HG02852 (cell line): ENCODE data around the gene WWOX.

Experiments
- ATAC-seq: cut with Tn5 transposase; IDR thresholded peaks from one replicate; pipeline ENCODE4 v1.9.1; 2021; ENCODE audit warnings: mild to moderate bottlenecking, moderate library complexity; ENCODE audit not compliant: unreplicated experiment

The WWOX gene

DNA sequence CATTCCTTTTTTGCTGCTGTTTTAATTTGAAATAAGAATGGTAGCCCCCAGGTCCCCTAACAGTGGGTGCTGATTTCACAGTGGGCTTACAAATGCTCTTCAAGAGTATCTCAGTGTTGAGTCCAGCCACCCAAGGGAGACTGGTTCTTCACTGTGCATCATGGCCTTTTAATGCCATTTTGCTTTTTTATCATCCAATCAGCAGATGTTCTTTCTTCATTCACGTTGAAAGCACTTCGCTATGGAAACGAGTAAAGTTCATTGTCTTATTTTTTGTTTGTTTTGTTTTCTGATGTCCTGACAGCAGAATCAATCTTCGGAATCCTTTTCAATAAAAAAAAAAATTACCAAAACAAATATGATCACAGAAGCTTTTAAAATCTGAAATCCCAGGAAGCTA is 1072.0 kb downstream of the WWOX start:
- no peak for ATAC-seq

DNA sequence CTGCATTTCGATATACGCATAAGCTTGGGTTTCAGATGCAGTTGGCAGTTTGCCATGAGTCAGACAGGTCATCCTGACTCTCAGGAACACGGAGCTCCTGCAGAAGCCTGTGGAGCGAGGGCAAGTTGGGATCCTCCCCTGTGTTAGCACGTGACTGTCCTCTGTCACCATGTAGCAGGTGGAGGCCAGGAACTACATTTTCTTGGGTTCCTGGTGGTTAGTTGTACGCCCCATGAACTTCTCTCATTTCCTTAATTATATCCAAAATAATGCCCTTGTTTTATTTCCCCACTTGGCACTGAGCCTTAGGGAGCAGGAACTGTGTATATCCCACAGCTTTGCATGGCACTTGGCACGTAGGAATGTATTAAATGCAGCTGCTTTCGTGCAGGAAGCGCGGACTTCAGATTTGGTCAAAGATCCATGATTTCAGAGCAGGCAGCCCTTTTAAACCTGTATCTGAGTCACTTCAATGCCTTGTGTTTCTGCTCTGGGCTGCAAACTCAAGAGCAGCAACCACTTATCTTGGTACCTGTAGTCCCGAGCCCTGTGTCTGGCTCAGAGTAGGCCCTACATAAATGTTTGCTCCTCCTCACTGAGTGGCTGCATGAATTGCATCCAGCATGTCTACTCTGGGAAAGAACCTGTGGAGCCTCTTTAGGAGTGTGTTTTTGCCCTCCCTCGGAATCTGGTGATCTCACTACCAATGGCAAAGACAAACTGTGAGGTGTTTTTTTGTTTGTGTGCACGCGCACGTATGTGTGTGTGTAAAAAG is 1072.7 kb downstream of the WWOX start:
- no peak for ATAC-seq

DNA sequence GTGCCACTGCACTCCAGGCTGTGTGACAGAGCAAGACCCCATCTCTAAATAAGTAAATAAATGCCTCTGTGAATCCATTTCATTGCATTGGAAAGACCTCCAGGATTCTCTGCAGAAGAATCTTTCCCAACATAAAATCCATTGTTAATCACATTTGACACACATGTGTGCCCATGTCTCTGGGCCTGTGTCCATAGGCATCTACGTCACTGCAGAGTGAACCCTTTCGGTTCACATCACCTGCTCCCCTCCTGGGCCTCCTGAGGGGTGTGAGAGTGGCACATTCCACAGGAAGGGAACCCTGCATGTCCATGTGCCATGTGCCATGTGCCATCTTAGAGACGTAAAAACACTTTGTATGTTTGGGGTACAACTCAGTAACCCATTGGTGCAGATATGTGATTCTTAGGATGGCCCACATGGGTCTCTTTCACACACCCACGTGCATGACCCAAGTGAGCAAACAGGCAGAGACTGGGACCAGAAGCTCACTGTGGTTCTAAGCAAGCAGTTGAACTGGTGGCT is 1073.6 kb downstream of the WWOX start:
- ATAC-seq, result no peak

DNA sequence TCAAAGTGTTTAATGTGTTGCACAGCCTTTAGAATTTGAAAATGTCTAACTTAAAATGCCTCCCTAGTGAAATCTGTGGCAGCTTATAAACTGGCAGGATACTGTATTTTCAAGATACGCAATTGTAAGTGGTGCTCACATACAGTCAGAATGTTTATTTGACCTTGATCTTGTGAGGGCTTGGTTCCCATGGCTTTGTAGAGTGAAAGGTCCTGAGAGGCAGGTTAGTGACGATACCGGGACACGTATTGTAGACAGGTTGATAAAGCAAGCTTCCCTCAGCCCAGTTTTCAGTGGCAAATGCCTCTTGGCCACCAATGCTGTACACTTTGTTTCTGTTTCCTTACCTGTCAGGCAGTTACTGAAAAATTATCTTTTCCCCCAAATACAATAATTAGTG is 1074.5 kb downstream of the WWOX start:
- ATAC-seq, result no peak

DNA sequence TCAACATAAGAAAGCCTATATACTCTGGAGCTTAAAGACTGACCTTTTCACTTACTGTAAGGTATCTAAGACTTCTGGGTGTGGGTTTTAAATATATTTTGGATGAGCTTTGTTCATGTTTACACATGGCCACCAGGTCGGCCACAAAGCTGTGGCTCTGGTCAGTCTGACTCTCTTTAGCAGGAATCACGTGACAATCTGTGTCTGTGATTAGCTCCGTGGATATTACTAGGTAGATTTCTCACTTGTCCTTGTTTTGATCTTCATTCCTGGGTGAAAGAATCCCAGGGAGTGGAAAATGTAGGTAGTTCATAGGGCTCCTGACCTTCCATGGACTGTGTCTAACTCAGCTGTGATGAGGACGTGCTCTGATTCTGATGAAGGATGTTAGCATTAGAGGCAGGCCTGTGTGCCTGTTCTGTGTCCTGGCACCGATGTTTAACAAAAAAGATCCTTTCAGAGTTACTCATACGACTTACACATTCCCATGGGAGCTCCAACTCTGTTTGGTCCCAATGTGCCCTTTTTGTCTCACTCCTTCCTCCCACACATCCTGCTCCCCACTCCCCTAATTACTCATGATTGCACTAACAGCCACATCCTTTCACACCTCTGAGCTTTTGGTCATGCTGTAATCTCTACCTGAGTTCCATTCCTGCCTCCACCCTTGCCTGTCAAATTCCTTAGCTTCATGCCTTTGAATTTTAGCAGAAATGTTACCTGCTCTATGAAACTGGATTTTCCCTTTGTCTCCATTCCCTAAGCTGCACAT is 1076.0 kb downstream of the WWOX start:
- no peak for ATAC-seq

DNA sequence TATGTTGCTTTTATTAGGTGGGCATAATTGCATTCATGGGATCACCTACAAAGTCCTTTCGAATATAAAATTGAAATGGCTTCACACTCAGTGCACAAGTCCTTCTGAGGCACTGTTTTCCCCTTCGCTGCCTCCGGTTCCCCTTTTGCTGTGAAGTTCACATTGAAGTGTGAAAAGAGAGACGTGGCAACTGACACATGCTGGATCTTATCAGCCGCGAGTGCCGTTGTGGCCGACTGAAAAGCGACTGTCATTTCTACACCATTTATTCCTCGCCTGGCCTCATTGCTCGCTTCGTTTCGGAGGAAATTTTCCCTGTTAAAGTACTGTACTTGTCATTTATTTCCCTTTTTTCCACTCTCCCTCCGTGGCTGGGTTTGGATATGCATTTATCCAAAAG is 1077.6 kb downstream of the WWOX start:
- ATAC-seq, result no peak

DNA sequence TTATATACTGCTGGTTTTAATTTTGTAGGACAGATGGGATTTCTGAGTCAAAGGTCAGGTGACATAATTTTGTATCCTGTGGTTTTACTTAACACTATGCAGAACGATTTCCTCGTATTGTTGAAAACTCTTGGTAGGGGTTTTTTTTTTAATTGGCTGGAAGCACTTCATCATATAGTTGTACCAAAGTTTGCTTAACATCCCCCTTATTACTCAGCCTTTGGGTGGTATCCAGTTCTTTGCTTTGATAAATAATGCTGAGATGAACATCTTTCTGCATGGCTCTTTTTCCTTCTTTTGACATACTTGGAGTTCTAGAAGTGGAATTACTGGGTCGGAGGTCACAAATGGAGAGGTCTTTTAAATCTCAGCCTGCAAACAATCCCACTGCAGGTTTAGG is 1082.0 kb downstream of the WWOX start:
- ATAC-seq, result no peak

DNA sequence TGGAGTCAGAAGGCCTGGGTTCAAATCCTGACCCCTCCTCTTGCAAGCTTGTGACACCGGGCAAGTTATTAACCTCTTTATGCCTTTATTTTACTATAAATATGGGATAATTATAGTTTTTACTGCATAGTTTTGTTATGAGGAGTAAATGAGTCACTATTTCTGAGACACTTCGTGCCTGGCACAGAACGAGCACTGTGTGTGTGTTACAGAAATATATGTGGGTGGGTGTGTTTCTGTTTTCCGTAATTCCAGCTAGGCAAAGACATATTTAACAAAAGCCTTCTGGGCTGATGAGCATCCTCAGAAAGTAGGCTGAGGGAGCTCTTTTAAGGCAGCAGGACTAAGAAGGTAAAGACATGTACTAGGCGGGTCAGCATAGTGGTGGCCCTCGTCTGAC is 1083.2 kb downstream of the WWOX start:
- no peak for ATAC-seq

DNA sequence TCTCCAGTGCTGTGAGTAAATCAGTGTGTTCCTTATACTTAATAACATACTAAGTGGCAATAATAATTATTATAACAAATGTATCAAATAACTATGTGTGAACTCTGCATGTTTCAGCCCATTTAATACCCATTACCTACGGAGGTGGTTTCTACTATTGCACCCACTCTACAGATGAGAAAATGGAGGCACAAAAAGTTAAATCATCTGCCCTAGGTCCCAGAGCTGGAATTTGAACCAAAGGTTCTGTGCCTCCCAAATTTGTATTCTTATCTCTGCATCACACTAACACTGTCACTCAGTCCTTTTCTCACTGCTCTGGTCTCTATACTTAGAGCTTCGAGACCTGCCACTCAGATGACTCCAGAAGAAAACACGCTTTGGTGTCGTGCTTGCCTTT is 1084.1 kb downstream of the WWOX start:
- no peak for ATAC-seq

DNA sequence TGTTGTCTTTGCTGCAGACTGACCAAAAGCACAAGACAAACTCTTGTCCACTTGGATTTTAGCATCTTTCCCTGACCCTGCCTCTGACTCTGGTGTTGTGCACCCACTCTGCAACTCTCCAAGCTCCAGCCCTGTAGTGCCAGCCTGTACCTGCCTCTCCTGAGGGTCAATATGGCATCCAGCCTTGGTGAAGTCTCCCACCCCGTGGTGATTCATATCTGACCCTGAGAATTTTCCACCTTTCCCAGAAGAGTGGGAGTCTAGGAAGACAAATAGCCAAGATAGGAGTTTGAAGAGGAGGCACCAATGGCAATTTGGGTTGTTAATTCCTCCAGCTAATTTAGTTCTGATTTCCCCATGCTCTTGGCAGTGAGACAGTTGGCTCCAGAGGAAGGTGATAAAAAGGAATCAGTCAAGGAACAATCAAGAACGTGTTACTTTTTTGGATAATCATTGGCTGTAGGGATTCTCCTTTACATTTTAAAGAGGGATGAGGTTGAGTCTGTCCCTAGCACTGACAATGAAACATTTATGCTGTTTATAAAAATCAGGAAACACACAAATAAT is 1085.1 kb downstream of the WWOX start:
- ATAC-seq, result no peak

DNA sequence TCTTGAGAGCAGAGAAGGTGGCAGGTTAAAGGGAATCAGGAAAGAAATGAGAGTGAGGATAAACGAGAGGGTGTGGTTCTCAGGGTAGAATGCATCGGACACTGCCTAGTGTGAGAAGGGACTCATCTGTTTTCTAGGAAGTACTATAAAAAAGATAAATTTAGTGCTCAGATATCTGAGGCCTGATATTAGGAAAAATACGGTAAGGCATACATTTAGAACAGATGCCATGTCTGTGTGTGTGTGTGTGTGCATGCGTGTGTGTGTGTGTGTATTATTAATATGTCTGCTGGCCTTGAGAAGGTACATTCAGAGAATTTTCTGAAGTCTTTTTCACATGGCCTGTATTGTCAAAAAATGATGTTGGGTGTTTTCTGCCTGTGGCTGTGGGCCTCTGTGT is 1086.3 kb downstream of the WWOX start:
- no peak for ATAC-seq

DNA sequence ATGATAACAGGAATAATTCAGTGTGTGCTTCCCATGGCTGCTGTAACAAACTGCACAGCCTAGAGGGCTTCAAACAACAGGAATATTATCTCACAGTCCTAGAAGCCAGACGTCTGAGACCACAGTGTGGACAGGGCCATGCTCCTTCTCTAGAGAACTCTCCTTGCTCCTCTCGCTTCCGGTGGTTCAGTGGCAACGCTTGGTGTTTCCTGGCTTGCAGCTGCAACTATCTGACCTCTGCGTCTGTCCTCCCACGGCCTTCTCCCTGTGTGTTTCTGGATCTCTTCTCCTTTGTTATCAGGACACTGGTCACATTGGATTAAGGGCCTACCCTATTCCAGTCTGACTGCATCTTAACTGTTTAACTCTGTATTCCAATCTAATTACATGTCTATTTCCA is 1086.7 kb downstream of the WWOX start:
- ATAC-seq, result no peak

DNA sequence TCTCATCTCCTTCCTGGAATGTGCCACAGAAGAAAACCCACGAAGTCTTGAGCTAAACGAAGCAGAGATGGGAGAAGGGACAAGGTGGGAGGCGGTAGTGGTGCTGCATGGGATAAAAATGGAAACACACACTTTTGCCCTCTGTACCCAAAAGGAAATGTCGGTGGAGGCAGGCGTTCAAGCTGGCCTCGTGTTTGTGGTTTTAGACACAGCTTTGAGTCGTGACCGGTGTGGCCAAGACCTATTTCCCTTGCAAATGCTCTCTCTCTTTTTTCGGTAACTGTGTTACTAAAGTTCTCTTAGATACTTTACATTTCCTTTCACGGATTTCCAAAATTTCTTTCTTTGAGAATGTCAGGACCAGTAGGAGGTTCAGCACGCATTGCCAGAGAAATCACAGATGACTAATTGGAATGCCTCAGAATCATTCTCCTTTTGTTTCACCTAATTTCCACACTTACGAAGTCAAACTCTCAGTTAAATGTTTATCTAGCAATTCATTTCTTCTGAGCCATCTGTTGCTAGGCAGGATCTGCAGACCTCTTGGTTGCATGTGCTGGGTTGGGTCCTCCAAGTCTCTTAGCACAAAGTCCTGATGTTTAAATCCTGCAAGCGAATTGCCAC is 1088.8 kb downstream of the WWOX start:
- ATAC-seq, result no peak

DNA sequence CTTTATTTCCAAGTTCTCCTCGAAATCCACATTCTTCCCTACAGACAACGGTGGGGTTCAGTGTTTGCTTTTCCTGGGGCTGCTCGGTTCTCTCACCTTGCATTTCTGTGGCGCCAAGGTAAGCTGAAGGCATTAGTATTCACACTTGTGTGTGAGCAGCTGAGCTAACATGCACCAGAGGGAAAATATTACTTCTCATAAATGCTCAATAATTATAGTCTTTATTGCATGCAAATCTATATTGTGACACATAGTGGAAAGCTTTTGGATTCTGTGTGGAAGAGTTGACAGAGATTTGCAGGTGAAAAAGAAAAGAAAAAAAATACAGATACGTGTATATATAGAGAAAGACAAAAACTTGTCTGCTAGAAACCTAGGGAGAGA is 1089.3 kb downstream of the WWOX start:
- no peak for ATAC-seq

DNA sequence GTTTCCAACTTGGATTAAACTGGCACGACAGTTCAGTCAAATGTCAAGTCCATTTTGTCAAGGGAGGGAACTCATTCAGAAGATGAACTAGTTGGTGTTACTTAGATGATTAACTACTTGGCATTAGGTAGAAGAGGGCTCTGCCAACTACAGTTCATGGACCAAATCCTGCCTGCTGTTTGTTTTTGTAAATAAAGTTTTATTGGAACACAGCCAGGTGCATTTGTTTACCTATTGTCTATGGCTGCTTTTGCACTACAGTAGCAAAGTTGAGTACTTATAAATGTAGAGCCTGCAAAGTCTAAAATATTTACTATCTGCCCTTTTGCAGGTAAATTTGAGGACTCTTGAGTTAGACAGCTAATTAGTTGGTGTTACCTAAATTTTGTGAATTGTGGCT is 1091.1 kb downstream of the WWOX start:
- no peak for ATAC-seq

DNA sequence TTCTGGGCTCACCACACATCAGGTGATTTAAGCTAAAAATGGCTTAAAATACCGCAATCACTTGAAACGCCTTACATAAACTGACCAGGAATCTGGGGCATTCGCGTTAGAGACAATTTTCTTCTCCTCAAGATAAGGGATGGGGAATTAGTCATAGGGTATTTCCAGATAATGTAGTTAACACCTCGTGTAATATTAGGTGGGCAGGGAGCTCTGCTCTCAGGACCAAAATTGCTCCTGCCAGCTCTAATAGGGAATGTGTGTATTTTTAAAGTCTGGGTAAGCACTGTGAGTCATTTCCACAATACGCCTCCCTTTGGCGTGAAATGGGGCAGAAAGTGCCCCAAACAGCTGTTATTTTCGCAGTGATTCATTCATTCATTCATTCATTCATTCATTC is 1092.5 kb downstream of the WWOX start:
- ATAC-seq, result no peak

DNA sequence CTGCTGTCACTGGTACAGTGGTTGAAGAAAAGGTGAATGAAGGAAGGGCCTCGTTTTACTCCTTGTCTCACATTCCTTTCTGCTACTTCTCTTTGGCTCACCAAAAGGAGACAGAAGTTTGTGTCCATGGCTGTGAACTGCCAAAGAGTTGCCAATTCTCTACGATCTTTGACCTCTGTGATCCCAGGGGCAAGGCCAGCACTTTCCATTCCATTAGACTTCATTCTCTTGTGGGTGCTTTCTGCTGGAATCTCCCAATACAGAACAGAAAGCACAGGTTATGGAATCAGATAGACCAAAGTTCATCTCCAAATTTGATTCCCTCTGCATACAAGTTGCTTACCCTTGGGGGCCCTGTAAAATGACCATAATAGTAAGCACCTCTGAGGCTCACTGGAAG is 1093.5 kb downstream of the WWOX start:
- no peak for ATAC-seq

DNA sequence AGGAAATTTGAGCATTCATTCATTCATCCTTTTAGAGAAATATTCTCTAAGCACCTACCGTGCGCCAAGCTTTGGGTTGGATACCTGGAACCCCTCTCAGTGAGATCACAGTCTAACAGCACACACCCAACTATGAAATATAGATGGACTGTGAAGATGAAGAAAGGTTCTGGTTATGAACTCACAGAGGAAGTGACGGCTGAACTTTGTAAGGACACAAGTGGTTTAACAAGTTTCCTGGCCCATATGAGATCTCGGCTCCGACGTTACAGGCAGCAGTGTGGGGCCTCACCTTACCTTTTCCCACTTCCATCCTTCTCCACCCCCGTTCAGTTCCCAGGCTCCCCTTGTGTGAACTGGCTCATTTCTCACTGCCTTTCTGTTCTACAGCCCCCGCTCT is 1094.8 kb downstream of the WWOX start:
- no peak for ATAC-seq

DNA sequence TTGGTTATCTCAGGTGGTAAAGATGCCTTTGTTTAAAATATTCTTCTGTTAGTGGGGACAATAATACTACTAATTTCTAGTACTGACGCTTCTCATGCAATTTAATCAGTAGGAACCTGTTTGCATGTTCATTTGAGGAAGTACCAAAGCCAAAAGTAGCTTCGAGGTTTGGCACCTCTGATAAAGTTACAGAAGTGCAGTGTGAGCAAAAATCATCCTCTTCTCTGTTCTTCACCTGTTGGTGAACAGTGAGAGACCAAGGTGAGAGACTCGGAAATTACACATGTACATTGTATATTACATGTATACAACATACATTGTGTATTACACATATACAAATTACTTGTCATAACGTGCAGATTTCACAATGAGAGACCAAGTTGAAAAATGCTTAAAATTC is 1096.5 kb downstream of the WWOX start:
- ATAC-seq, result no peak

DNA sequence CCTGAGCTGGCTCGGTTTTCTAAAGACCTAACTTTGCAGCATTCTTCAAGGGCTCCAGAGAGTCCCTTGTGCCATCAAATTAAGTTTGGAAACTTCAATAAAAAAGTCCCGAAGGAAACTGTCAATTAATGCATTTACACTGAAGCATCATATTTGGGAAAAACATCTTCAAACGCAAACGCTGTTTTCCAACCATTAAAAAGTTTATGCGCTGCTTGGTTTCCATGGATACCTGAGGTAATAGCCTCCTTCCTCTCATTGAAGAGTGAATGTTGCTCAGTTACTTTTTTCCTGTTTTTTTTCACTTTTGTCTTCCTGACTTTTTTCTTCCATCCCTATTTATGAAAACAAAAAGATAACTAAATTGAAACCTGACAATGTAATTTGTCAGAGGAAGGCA is 1102.0 kb downstream of the WWOX start:
- no peak for ATAC-seq

DNA sequence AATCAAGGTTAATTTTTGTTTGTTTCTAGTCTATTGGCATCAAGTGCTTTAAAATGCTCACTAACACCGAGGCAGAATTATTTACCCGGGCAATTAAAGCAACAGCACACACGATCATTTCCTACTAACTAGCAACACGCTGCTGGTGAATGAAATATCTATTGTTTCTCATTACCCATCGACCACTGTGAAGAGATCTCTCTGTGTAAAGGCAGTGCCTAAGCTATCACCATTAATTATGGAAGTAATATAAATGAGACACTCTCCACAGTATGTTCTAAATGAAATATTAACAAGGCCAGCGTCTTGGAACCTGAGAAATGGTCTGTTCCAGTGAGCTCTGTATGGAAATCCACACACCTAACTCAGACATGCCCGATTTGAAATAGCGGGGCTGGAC is 1103.5 kb downstream of the WWOX start:
- no peak for ATAC-seq

DNA sequence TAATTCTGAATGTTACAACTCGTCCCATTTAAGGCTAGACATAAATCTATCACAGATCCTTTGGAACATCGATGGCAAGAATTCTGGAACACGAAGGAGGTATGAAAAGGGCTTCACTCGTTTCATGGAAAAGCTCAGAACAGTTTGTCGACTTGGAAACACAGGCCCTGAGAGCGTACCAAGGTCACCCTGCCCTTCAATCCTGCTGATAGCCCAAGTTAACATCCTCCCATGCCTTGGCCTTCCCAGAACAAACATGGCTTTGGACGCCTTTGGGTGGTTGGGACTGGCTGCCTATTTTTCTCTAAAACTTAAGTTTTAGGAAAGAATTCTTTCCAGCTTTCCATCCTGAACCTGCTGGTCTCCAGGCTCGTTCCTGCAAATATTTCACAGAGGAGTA is 1105.0 kb downstream of the WWOX start:
- no peak for ATAC-seq
